ENCODE data around the gene OMP.

The OMP gene

DNA sequence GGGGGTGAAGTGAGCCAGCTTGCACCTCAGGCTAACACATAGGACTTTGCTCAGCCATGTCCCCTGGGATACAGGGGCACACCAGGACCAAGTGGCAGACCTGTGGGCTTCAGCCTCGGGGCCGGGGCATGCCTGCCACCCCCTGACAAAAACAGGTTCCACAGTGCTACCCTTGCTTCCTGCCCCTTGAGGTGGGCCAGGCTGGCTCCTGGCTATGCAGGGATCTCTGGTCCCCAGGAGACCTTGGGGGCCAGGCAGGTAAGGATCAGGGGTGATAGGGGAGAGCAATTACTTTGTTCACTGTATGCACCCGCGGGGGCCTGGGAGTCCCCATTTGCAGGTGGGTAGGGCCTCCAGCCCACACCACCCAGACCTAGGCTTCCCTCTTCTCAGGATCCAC lies 23.1 kb downstream of the OMP start:
- H3K9ac ChIP-seq (ENCODE audit: insufficient read length), result no peak overlapping the region
- no peaks in the 10 kb centered on the region for H3K36me3 ChIP-seq (ENCODE audit: insufficient read depth, low read length)
- H3K9me3 ChIP-seq (ENCODE audit: low read depth, low read length), result no peaks in the 10 kb centered on the region
- no peak for DNase-seq (ENCODE audit: low read depth, low spot score)
- H3K27ac ChIP-seq, result no peak overlapping the region
- no peak overlapping the region for H3K4me3 ChIP-seq
- TF ChIP-seq POLR2AphosphoS5 (IDR thresholded peaks at IDR 0.05; ENCODE audit: borderline replicate concordance, low read depth, low read length) (no peak), EZH2 (IDR thresholded peaks at IDR 0.05) (no peak), FOXP2 (optimal IDR thresholded peaks at IDR 0.05; ENCODE audit: control extremely low read depth, extremely low read length, insufficient read depth) (no peak)

DNA sequence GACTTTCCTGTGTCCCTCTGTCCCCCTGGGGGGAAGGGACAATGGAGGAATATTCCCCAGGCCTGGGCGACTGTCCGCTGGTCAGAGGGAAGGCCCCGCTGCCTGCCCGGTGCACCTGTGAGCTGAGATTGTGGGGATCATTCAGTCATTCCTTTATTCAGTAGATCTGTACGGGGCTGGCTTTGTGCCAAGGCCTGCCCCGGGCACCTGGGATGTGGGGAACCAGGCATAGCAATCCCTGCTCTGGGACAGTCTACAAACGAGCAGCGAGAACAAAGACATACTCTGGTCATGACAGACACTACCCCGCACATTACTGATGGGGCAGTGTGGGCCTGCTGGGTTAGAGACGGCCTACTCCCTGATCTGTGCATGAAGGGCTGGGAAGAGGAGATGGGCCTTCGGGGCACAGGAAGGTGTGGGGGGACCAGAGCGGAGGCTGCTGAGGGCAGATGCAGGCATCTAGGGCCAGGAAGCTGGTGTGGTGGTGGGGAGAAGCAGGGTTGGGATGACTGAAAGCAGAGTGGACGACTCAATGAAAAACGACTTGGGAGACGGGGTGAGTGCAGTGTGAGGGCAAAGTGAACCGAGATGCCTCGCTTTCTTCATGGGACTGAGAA lies 23.6 kb downstream of the OMP start:
- no peak overlapping the region for H3K27ac ChIP-seq
- H3K9ac ChIP-seq (ENCODE audit: insufficient read length), result no peak overlapping the region
- no peak overlapping the region for H3K4me3 ChIP-seq
- no peaks in the 10 kb centered on the region for H3K36me3 ChIP-seq (ENCODE audit: insufficient read depth, low read length)
- no peak for DNase-seq (ENCODE audit: low read depth, low spot score)
- TF ChIP-seq EZH2 (IDR thresholded peaks at IDR 0.05), result no peak
- TF ChIP-seq FOXP2 (optimal IDR thresholded peaks at IDR 0.05; ENCODE audit: control extremely low read depth, extremely low read length, insufficient read depth), result no peak
- no peak for TF ChIP-seq POLR2AphosphoS5 (IDR thresholded peaks at IDR 0.05; ENCODE audit: borderline replicate concordance, low read depth, low read length)
- H3K9me3 ChIP-seq (ENCODE audit: low read depth, low read length), result no peaks in the 10 kb centered on the region

DNA sequence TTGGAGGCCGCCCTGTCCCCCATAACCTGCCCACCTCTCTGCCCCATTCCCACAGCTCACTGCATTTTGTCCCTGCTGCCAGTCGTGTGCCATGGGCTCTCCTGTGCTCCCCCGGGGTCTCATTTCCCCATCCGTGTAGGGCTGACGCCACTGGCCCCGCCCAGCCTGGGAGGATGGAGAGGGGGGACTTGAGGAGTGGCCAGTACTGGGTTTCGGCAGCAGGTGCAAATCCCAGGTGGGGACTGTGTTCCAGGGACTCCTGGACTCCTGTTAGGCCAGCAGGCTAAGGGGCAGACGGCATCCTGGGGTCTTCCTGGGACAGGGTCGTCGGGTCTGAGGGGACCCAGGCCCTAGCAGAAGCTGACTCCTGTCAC lies 24.2 kb downstream of the OMP start:
- Histone ChIP-seq H3K36me3 (ENCODE audit: insufficient read depth, low read length) (no peaks in the 10 kb centered on the region), H3K4me3 (no peak overlapping the region), H3K9ac (ENCODE audit: insufficient read length) (no peak overlapping the region)

DNA sequence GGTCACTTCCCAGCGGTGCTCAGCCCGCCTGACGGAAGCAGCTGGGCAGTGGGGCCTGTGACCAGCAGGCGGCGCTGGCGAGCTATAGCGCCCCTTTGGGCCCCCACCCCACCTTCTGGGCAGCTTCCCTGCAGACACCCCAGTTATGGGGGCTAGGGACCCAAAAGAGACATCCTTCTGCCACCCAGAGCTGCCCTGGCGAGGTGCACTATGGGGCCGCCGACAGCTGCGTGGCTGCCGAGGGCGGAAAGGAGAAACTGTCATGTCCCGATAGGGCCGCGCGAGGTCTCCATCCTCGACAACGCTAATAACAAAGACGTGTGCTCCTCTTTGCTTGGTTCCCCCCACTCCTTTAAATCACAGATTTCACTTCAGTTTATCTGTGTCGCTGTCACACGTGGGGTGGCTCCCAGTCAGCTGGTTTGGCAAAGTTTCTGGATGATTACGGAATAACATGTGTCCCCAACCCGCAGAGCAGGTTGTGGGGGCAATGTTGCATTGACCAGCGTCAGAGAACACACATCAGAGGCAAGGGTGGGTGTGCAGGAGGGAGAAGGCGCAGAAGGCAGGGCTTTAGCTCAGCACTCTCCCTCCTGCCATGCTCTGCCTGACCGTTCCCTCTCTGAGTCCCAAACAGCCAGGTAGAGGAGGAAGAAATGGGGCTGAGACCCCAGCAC lies 24.7 kb downstream of the OMP start:
- no peak for DNase-seq (ENCODE audit: low read depth, low spot score)
- no peak overlapping the region for H3K27ac ChIP-seq
- H3K9ac ChIP-seq (ENCODE audit: insufficient read length), result no peak overlapping the region
- H3K4me3 ChIP-seq, result peak overlapping the region; percentile 45; the same call in 1 of the 2 replicates
- H3K36me3 ChIP-seq (ENCODE audit: insufficient read depth, low read length), result no peaks in the 10 kb centered on the region
- TF ChIP-seq EZH2 (IDR thresholded peaks at IDR 0.05) (no peak), POLR2AphosphoS5 (IDR thresholded peaks at IDR 0.05; ENCODE audit: borderline replicate concordance, low read depth, low read length) (no peak), FOXP2 (optimal IDR thresholded peaks at IDR 0.05; ENCODE audit: control extremely low read depth, extremely low read length, insufficient read depth) (no peak)
- no peaks in the 10 kb centered on the region for H3K9me3 ChIP-seq (ENCODE audit: low read depth, low read length)

More for the DNA sequence above, 24.2 kb downstream of the OMP start:
- no peak for DNase-seq (ENCODE audit: low read depth, low spot score)
- TF ChIP-seq FOXP2 (optimal IDR thresholded peaks at IDR 0.05; ENCODE audit: control extremely low read depth, extremely low read length, insufficient read depth), result no peak
- TF ChIP-seq EZH2 (IDR thresholded peaks at IDR 0.05), result no peak
- no peak for TF ChIP-seq POLR2AphosphoS5 (IDR thresholded peaks at IDR 0.05; ENCODE audit: borderline replicate concordance, low read depth, low read length)
- Histone ChIP-seq H3K9me3 (ENCODE audit: low read depth, low read length) (no peaks in the 10 kb centered on the region), H3K27ac (no peak overlapping the region)

DNA sequence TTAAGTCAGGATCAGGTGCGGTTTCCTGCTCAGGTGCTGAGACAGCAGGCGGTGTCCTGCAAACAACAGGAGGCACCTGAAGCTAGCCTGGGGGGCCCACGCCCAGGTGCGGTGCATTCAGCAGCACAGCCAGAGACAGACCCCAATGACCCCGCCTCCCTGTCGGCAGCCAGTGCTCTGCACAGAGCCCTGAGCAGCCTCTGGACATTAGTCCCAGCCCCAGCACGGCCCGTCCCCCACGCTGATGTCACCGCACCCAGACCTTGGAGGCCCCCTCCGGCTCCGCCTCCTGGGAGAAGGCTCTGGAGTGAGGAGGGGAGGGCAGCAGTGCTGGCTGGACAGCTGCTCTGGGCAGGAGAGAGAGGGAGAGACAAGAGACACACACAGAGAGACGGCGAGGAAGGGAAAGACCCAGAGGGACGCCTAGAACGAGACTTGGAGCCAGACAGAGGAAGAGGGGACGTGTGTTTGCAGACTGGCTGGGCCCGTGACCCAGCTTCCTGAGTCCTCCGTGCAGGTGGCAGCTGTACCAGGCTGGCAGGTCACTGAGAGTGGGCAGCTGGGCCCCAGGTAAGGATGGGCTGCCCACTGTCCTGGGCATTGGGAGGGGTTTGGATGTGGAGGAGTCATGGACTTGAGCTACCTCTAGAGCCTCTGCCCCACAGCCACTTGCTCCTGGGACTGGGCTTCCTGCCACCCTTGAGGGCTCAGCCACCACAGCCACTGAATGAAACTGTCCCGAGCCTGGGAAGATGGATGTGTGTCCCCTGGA lies 25.5 kb downstream of the OMP start, which contains the start of gene MYO7A:
Gene MYO7A (plus strand): TSS at position 327 of the 772 bp plus-strand sequence. CDS start 2,389 bp downstream, outside the sequence.
- Histone ChIP-seq H3K9ac (ENCODE audit: insufficient read length) (no peak within 1 kb of the TSS), H3K4me3 (peak within 1 kb of the TSS; percentile 45; the same call in 1 of the 2 replicates), H3K27ac (no peak within 1 kb of the TSS), H3K9me3 (ENCODE audit: low read depth, low read length) (no peaks in the 10 kb centered on the region), H3K36me3 (ENCODE audit: insufficient read depth, low read length) (no peaks in the 10 kb centered on the region)
- no peak for DNase-seq (ENCODE audit: low read depth, low spot score)
- no peak for TF ChIP-seq EZH2 (IDR thresholded peaks at IDR 0.05)
- TF ChIP-seq FOXP2 (optimal IDR thresholded peaks at IDR 0.05; ENCODE audit: control extremely low read depth, extremely low read length, insufficient read depth), result no peak
- no peak for TF ChIP-seq POLR2AphosphoS5 (IDR thresholded peaks at IDR 0.05; ENCODE audit: borderline replicate concordance, low read depth, low read length)

DNA sequence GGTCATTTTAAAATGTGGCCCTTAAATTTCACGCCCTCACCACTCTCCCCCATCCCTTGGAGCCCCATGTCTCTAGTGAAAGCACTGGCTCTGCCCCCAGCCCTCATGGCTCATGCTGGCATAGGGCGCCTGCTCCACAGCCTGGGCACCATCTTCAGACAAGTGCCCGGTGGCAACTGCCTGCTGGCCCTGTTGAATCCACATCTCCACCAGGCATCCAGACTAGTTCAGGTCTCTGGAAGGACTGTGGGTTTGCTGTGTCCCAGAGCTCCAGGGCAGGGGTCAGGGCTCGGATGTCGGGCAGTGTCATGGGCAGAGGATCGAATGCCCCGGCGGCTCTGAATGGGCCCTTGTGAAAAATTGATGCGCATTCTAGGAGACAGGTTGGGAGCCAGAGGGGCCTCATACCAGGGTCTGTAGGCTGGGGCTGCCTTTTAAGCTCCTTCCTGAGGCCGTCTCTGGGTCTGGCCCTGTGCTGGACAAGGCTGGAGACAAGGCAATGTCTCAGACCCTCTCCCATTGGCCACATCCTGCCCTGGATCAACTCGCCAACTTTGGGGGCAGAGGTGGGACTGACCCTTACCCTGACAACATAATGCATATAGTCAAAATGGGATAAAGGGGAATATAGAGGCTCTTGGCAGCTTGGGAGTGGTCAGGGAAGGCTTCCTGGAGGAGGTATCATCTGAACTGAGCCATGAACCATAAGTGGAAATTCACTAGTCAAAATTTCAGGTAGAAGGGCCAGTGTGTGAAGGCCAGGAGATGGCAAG lies 26.6 kb downstream of the OMP start:
- Histone ChIP-seq H3K4me3 (no peak overlapping the region), H3K27ac (no peak overlapping the region), H3K9ac (ENCODE audit: insufficient read length) (no peak overlapping the region), H3K36me3 (ENCODE audit: insufficient read depth, low read length) (no peaks in the 10 kb centered on the region), H3K9me3 (ENCODE audit: low read depth, low read length) (no peaks in the 10 kb centered on the region)
- TF ChIP-seq EZH2 (IDR thresholded peaks at IDR 0.05) (no peak), FOXP2 (optimal IDR thresholded peaks at IDR 0.05; ENCODE audit: control extremely low read depth, extremely low read length, insufficient read depth) (no peak), POLR2AphosphoS5 (IDR thresholded peaks at IDR 0.05; ENCODE audit: borderline replicate concordance, low read depth, low read length) (no peak)
- no peak for DNase-seq (ENCODE audit: low read depth, low spot score)

DNA sequence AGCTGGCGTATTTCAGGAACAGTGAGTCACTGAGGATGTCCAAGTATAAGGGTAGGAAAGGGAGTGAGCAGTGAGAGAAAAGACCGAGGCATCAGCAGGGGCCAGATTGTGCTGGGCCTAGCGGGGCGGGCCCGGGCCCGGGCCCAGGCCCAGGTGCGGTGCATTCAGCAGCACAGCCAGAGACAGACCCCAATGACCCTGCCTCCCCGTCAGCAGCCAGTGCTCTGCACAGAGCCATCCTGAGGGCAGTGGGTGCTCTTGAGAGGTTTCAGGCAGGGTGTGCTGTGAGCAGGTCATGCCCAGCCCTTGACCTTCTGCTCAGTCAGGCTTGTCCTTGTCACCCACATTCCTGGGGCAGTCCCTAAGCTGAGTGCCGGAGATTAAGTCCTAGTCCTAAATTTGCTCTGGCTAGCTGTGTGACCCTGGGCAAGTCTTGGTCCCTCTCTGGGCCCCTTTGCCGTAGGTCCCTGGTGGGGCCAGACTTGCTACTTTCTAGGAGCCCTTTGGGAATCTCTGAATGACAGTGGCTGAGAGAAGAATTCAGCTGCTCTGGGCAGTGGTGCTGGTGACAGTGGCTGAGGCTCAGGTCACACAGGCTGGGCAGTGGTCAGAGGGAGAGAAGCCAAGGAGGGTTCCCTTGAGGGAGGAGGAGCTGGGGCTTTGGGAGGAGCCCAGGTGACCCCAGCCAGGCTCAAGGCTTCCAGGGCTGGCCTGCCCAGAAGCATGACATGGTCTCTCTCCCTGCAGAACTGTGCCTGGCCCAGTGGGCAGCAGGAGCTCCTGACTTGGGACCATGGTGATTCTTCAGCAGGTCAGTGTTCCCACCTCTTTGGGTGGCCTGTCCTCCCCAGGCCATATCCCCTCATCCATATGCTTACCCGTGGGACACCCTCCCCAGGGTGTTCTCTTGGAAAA lies 27.5 kb downstream of the OMP start:
- H3K9me3 ChIP-seq (ENCODE audit: low read depth, low read length), result no peaks in the 10 kb centered on the region
- TF ChIP-seq POLR2AphosphoS5 (IDR thresholded peaks at IDR 0.05; ENCODE audit: borderline replicate concordance, low read depth, low read length) (no peak), FOXP2 (optimal IDR thresholded peaks at IDR 0.05; ENCODE audit: control extremely low read depth, extremely low read length, insufficient read depth) (no peak), EZH2 (IDR thresholded peaks at IDR 0.05) (no peak)
- DNase-seq (ENCODE audit: low read depth, low spot score), result no peak

More for the DNA sequence above, 27.5 kb downstream of the OMP start:
- Histone ChIP-seq H3K4me3 (no peak overlapping the region), H3K9ac (ENCODE audit: insufficient read length) (no peak overlapping the region), H3K27ac (no peak overlapping the region), H3K36me3 (ENCODE audit: insufficient read depth, low read length) (no peaks in the 10 kb centered on the region)

Measured in SK-N-MC (cell line).